HG03039 (cell line): Measurements from ENCODE around the gene WFIKKN1.
"Not testable (repeated sequence)": the region's sequence is repeated elsewhere in the genome, so short reads cannot be mapped to it uniquely, and the experiment has no call there.

ENCODE experiments used
- ATAC-seq: cut with Tn5 transposase; IDR thresholded peaks from one replicate; pipeline ENCODE4 v1.9.1; 2021; ENCODE audit warnings: mild to moderate bottlenecking, moderate library complexity; ENCODE audit not compliant: unreplicated experiment

WFIKKN1 gene

GRCh38 chr16:593807-594206, 37.0 kb upstream of the WFIKKN1 start:
- ATAC-seq = no peak

DNA sequence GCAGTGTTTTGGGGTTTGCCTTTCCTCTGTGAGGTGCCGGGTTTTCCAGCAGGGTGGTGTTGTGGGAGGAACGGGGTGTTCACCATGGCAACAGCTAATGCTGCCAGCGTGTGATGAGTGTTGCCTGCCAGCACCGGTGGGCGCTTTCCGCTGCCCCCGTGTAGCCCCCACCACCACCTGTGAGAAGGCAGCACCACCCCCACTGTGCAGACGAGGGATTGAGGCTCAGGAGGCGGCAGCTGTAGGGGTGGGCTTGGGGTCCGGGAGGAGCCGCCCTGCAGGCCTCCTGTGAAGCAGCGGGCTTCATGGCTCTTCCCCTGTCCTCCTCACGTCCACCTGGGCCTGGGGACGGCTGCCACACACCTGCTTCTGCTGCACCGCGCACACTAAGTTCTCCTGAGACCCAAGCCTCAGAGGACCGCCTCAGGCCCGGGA, 35.7 kb upstream of the WFIKKN1 start:
- ATAC-seq = no peak

DNA sequence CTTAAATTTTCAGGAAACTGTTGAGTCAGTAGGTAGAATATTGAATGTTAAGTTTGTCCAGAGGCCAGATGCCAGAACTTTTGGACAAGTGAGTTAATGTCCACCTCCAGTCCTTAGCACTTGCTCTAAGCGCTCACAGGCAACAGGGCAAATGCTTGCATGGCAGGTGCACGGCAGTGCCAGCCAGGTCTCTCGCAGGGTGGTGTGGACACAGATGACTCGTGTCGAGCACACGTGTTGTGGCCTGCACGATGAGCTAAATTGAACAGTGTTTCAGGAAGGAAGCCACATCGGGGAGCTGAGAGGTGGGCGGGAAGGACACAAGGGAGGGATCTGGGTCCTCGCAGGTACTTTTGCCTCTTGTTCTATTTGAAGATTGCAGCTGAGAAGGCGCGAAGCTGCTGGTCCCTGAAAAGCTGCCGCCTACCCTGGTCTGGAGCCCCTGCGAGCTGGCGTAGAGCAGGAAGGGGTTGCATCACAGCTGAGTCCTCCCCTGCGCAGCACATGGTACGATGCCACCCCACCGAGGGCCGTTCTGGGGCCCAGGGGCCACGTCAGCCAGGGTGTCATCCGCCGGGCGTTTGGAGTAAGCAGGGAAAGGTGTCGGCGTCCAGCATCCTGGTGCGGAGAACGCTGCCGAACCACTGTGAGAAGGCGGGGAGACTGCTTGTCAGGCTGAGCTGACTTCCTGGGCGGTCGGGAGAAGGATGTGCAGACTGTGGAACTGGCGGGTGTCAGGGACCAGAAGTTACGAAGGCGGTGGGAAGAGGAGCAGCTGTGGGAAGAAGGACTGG, 34.6 kb upstream of the WFIKKN1 start:
- ATAC-seq = no peak

GRCh38 chr16:596736-597060, 34.1 kb upstream of the WFIKKN1 start:
- no peak for ATAC-seq

DNA sequence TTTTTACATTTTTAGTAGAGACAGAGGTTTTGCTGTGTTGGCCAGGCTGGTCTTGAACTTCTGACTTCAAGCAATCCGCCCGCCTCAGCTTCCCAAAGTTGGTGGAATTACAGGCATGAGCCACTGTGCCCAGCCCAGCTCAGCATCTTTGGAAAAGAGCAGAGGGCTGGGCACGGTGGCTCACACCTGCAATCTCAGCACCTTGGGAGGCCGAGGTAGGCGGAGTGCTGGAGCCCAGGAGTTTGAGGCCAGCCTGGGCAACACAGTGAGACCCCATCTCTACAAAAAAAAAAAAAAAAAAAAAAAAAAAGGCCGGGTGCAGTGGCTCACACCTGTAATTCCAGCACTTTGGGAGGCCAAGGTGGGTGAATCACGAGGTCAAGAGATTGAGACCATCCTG, 33.1 kb upstream of the WFIKKN1 start:
- not testable (repeated sequence) for ATAC-seq

DNA sequence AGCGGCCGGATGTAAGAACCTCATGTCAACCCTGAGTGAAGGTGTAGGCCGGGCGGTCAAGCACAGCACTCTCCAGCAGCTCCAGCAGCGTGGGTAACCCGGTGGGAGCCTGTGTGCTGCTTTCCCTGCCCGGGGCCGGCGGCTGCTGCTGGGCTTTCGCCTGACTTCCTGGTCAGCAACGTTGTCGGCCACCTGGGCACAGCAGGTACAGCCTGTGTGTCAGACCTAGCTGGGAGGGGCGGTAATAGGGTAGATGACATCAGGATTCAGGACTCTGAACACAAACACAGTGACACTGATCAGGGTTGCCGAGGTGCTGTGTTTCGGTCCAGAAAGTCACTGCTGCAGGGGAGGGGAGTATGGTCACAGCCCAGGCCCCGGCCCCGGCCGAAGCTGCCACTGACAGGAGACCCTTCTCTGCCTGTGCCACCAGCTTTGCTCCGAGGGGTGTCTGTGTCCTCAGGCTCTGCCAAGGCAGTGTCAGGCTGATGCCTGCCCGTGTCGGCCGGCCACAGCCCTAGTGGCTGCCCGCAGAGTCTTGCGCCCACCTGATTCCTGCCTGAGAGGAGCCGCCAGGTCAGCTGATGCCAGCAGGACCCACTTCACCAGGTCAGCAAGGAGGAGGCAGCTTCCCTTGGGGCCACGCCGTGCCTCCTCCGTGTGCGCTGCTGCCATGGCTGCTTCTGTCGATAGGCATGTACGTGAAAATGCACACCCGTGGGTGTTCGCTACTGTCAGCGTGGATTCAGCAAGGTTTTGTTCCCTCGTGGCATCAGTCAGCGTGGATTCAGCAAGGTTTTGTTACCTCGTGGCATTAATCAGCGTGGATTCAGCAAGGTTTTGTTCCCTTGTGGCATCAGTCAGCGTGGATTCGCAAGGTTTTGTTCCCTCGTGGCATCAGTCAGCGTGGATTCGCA, 31.7 kb upstream of the WFIKKN1 start:
- no peak for ATAC-seq

- ATAC-seq = no peak
Measured at GRCh38 chr16:600781-601180, 30.0 kb upstream of the WFIKKN1 start.

DNA sequence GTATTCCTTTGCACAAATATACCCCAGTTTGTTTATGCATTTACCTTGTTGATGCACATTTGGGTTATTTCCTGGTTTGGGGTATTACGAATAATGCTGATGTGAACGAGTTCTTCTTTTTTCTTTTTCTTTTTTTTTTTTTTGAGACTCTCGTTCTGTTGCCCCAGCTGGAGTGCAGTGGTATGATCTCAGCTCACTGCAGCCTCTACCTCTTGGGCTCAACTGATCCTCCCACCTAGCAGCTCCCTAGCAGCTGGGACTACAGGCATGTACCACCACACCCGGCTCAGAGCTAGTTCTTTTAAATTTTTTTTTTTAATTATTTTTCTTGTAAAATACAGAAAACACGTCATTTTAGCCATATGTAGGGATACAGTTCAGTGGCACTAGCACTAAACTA, 26.9 kb upstream of the WFIKKN1 start:
- ATAC-seq = no peak

DNA sequence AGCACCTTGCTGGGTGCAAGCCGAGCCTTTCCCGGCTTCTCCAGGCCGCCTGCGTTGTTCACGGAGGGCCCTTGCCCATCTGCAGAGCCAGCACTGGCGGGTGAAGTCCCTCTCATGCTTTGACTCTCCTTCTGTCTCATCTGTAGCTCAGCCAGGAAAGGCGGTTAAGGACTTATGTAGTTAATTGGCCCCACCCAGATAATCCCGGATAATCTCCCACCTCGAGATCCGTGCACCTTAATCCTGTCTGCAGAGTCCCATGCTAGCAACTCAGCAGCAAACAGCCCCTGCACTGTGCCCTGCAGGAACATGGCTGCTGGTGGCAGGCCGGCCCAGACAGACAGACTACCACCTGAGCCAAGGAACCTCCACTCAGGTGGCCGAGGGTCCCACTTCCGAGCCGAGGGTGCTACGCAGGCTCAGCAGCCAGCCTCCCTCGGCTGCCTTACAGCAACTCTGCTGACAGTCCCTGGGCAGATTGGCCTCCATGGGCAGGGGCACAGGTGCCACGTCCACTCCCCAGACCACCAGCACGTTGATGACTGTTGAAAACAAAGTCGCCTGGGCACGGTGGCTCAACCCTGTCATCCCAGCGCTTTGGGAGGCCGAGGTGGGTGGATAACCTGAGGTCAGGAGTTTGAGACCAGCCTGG, 24.0 kb upstream of the WFIKKN1 start:
- ATAC-seq = no peak

DNA sequence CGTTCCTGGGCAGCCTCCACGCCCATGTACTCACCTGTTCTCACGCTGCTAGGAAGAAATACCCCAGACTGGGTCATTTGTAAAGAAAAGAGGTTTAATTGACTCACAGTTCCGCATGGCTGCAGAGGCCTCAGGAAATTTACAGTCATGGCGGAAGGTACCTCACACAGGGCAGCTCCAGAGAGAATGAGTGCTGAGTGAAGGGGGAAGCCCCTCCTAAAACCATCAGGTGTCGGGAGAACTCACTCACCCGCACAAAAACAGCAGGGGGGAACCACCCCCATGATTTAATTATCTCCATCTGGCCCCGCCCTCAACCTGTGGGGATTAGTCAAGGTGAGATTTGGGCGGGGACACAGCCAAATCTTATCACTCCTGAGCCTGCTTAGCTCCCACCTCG, 22.8 kb upstream of the WFIKKN1 start:
- no peak for ATAC-seq

DNA sequence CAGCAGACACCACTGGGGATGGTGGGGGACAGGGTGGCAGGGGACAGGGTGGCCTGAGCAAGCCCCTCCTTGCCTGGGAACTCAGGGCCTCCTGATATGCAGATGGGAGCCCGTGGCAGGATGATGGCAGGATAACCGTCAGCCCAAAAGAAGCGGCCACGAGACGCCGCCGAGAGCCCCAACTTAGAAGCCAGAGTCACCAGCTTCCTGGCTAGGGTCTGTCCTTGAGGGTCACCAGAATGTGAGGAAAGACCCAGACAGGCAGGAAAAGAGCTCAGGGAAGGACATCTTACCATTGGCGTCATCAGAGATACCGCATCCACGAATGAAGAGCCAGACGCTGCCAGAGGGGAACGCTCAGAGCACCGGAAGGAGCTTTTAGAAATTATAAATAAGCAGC, 21.5 kb upstream of the WFIKKN1 start:
- ATAC-seq = no peak

GRCh38 chr16:609984-610383, 20.8 kb upstream of the WFIKKN1 start:
- ATAC-seq = no peak

DNA sequence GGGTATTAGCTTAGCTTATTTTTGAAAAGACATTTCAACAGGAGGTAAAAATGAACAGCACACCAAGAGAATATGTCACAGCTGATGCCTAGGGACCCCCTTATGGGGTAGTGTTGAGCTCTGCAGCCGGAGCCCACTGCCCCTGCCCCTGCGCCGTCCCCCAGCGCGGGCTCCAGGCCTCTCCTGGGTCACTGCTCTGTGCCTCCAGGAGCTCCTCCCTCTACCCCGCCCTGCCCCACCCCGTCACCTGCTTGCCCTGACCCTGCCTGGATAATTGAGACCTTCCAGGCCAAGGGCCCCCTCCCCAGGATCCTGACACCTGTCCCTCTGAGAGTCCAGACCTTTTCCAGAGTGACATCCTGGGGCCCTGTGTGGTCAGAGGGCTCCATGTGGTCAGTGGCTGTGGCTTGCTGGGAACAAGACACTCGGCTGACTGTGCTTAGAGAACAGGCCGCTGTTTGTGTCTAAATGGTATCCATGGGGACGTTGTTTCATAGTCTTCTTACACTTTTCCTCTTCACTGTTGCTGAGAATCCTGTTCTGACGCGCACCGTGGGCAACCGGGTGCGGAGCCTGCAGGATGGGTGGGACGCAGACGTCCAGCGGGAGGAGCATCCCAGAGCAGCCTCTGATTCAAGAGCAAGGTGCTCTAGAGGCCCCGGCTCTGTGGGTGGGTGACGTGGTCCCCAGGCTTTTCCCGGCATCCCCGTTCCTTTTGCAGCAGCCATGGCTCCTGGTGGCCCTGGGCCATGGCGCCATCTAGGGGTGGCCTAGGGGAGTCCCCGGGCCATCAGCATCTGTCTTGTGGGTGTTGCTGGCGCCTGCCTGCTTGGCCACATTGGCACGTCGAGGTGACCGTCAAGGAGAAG, 20.0 kb upstream of the WFIKKN1 start:
- no peak for ATAC-seq

GRCh38 chr16:615122-615521, 15.7 kb upstream of the WFIKKN1 start:
- no peak for ATAC-seq

DNA sequence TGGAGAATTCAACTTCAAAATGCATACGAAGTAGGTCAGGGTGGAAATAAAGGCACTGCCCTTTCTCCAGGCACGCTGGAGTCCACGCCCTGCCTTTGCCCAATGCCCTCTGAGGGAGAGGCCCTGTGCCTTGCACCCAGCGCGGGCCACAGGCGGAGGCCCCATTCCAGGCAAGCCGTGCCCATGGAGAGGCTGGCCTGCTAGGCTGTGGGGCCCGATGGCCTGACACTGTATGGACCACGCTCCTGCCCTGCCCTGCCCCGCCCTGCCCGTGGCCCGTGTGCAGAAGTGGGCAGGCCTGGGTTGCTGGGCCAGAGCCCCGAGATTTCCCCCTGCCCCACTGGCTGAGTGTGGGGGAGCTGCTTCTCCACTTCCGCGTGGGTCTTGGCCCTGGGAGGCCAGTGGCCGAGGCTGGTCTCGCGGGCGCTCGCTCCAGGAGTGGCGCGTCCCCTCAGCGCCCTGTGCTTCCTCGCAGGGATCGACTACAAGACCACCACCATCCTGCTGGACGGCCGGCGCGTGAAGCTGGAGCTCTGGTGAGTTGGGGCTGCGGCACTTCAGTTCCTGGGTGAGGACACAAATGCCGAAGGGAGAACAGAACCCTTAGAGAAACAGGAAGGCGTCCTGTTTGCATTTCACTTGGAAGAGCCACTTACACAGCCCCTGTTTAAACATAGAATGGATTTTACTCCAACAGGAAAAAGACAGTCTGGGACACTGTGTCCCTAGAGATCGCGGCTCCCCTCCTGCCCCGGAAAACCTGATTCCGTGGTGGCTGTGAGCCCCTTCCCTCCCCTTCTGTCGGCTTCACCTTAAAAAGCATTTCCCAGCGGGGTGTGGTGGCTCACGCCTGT, 13.8 kb upstream of the WFIKKN1 start:
- ATAC-seq = no peak

DNA sequence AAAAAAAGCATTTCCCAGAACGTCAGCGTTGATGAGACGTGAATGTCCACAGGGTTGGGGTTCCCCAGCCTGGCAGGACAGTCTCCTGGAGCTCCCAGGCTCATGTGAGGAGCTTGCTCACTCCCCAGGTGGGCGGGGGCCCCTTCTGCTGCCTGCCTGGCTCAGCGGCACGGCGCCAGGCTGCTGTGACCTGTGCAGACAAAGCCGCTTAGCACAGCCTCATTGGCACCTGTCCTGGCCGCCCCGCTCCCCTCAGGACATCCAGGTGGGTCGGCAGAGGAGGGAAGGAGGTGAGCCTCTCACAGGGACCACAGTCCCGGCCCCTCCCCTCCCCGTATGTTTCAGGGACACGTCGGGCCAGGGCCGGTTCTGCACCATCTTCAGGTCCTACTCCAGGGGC, 12.9 kb upstream of the WFIKKN1 start:
- no peak for ATAC-seq

- no peak for ATAC-seq
Measured at GRCh38 chr16:619476-620100, 11.2 kb upstream of the WFIKKN1 start.

- no peak for ATAC-seq
Measured at GRCh38 chr16:620700-621525, 9.9 kb upstream of the WFIKKN1 start.
